HG02623 (cell line): Measurements from ENCODE around the gene SPSB1.

Source experiments
- ATAC-seq: cut with Tn5 transposase; IDR thresholded peaks from one replicate; pipeline ENCODE4 v1.9.1; 2021; ENCODE audit warnings: moderate library complexity; ENCODE audit not compliant: unreplicated experiment

The SPSB1 gene

GRCh38 chr1:9416506-9416905 is 123.8 kb downstream of the SPSB1 start:
- ATAC-seq, result no peak

- no peak for ATAC-seq
These were observed 124.3 kb downstream of the SPSB1 start for GRCh38 chr1:9416918-9417500.

GRCh38 chr1:9417695-9418094 is 125.0 kb downstream of the SPSB1 start:
- no peak for ATAC-seq

GRCh38 chr1:9418851-9419250 is 126.2 kb downstream of the SPSB1 start:
- ATAC-seq, result no peak
